Measurements from ENCODE around the gene ANXA6. TPM values are rescaled to one million over a fixed set of nuclear protein-coding genes. Genes with fewer than 3 reads are reported as not detected.

ANXA6 gene
- total and polyA plus RNA-seq, 2 of the 4 experiments (the other 2 are of a cell fraction): 355 to 610 TPM

DNA sequence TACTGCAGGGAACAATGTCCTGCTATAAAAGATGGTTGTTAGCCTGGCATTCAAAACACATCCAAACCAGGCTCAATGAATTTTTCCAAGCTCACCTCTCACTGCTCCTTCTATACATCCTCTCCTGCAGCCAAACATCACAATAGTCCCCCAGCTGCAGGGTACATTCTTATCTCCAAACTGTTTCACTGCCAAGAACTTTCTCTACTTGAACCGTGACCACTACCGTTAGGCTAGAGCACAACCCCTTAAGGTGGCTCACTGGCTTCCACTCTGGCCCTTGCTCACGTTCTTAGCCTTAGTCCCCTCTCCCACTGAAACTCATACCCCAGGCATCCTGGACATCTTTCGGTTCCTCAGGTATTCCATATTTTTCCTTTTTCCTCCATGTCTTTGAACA lies 29.0 kb upstream of the ANXA6 start:
- H2AK9ac ChIP-seq (replicated peaks; ENCODE audit: low read depth, low read length, poor library complexity): no peak overlapping the region
- no peak overlapping the region for H2BK15ac ChIP-seq (ENCODE audit: low read depth, low read length)
- H4K91ac ChIP-seq (ENCODE audit: insufficient read depth, low read depth, low read length): no peak overlapping the region
- H3K18ac ChIP-seq (ENCODE audit: low read depth, low read length): no peak overlapping the region
- ChIA-PET POLR2A (ENCODE audit: unreplicated experiment) (no interaction called here), CTCF (no interaction called here)
- peaks cover 2% of the 10 kb centered on the region; the same call in 1 of the 2 replicates for H3K4me1 ChIP-seq (ENCODE audit: control insufficient read depth, insufficient read depth, low read length)
- no peak overlapping the region for H3K27ac ChIP-seq (ENCODE audit: insufficient read depth, low read length)
- H3K9me3 ChIP-seq (ENCODE audit: control insufficient read depth, insufficient read depth, low read length): no peaks in the 10 kb centered on the region
- H2BK5ac ChIP-seq (ENCODE audit: low read depth, low read length, poor library complexity, severe bottlenecking): no peak overlapping the region
- peaks cover 4% of the 10 kb centered on the region for H3K27me3 ChIP-seq (ENCODE audit: control insufficient read depth, insufficient read depth, low read length)
- H3K14ac ChIP-seq (replicated peaks; ENCODE audit: low read depth, low read length): no peak overlapping the region
- 54% methylated on average over 4 of the region's 4 CpGs; no CpG with 5 or more reads in 1 of the 2 experiments for WGBS, 2 experiments (ENCODE audit: extremely low coverage in 2 of 2, insufficient read length in 1 of 2)
- H3K9ac ChIP-seq (ENCODE audit: low read depth, low read length): no peak overlapping the region
- intact Hi-C loops (cut with micrococcal nuclease): no loop called here
- no peak overlapping the region for H3K4me3 ChIP-seq (ENCODE audit: insufficient read depth, low read depth, low read length)
- no peak overlapping the region for H2BK120ac ChIP-seq (ENCODE audit: low read depth, low read length)
- H3K56ac ChIP-seq (ENCODE audit: extremely low read depth, insufficient read depth, low read length): no peak overlapping the region
- H3K9me1 ChIP-seq (ENCODE audit: insufficient read depth, low read length): no peaks in the 10 kb centered on the region
- H3K79me1 ChIP-seq (ENCODE audit: low read depth in 1 of 2, low read length in 2 of 2): no peaks in the 10 kb centered on the region
- no peak for DNase-seq
- H2BK20ac ChIP-seq (ENCODE audit: low read depth, low read length): no peak overlapping the region
- dilution Hi-C loops (cut with HindIII; ENCODE audit: low sequenced_read_pairs, unreplicated experiment): no loop called here
- TF ChIP-seq NFE2L2 (IDR thresholded peaks at IDR 0.05; ENCODE audit: low read depth, low read length): no peak
- TF ChIP-seq MAZ (IDR thresholded peaks at IDR 0.05; ENCODE audit: borderline replicate concordance, low read depth, low read length): no peak
- TF ChIP-seq, protein P1, sequence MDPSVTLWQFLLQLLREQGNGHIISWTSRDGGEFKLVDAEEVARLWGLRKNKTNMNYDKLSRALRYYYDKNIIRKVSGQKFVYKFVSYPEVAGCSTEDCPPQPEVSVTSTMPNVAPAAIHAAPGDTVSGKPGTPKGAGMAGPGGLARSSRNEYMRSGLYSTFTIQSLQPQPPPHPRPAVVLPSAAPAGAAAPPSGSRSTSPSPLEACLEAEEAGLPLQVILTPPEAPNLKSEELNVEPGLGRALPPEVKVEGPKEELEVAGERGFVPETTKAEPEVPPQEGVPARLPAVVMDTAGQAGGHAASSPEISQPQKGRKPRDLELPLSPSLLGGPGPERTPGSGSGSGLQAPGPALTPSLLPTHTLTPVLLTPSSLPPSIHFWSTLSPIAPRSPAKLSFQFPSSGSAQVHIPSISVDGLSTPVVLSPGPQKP (IDR thresholded peaks at IDR 0.05; ENCODE audit: borderline replicate concordance, low read depth, low read length): no peak
- TF ChIP-seq MXI1 (IDR thresholded peaks at IDR 0.05; ENCODE audit: borderline replicate concordance, low read depth, low read length): no peak
- no peak for TF ChIP-seq RCOR1 (IDR thresholded peaks at IDR 0.05; ENCODE audit: insufficient replicate concordance, low read length)
- TF ChIP-seq, protein P2, sequence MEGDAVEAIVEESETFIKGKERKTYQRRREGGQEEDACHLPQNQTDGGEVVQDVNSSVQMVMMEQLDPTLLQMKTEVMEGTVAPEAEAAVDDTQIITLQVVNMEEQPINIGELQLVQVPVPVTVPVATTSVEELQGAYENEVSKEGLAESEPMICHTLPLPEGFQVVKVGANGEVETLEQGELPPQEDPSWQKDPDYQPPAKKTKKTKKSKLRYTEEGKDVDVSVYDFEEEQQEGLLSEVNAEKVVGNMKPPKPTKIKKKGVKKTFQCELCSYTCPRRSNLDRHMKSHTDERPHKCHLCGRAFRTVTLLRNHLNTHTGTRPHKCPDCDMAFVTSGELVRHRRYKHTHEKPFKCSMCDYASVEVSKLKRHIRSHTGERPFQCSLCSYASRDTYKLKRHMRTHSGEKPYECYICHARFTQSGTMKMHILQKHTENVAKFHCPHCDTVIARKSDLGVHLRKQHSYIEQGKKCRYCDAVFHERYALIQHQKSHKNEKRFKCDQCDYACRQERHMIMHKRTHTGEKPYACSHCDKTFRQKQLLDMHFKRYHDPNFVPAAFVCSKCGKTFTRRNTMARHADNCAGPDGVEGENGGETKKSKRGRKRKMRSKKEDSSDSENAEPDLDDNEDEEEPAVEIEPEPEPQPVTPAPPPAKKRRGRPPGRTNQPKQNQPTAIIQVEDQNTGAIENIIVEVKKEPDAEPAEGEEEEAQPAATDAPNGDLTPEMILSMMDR (conservative IDR thresholded peaks at IDR 0.05; ENCODE audit: low read depth, low read length): no peak
- TF ChIP-seq FOS (IDR thresholded peaks at IDR 0.05; ENCODE audit: low read depth, low read length): no peak
- TF ChIP-seq, protein P3, sequence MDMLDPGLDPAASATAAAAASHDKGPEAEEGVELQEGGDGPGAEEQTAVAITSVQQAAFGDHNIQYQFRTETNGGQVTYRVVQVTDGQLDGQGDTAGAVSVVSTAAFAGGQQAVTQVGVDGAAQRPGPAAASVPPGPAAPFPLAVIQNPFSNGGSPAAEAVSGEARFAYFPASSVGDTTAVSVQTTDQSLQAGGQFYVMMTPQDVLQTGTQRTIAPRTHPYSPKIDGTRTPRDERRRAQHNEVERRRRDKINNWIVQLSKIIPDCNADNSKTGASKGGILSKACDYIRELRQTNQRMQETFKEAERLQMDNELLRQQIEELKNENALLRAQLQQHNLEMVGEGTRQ (IDR thresholded peaks at IDR 0.05; ENCODE audit: low read depth, low read length): no peak
- TF ChIP-seq RFX5 (IDR thresholded peaks at IDR 0.05; ENCODE audit: low read depth, low read length): no peak
- TF ChIP-seq SMC3 (IDR thresholded peaks at IDR 0.05; ENCODE audit: low read depth, low read length): no peak
- H3K36me3 ChIP-seq (ENCODE audit: control insufficient read depth, insufficient read depth, low read length): no peaks in the 10 kb centered on the region
- no peak overlapping the region for H3K4ac ChIP-seq (ENCODE audit: low read depth, low read length)
- no peak overlapping the region for H2AK5ac ChIP-seq (ENCODE audit: low read depth, low read length)
- no peak overlapping the region for H3K23ac ChIP-seq (ENCODE audit: low read depth, low read length)
- ATAC-seq (ENCODE audit: low read depth): no peak
- in situ Hi-C loops (cut with MboI; ENCODE audit: low sequenced_read_pairs): no loop called here
- H2AFZ ChIP-seq (replicated peaks; ENCODE audit: low read length, poor library complexity): no peak overlapping the region
- H3K4me2 ChIP-seq (ENCODE audit: low read depth, low read length): no peak overlapping the region
- H4K8ac ChIP-seq (ENCODE audit: low read depth in 2 of 2, low read length in 2 of 2): no peak overlapping the region
- H4K5ac ChIP-seq (ENCODE audit: low read depth, low read length): no peak overlapping the region
- H4K20me1 ChIP-seq (ENCODE audit: insufficient read depth, low read length): no peaks in the 10 kb centered on the region
- no TSS peak for BruUV-seq (replicated peaks)

All from IMR-90 (cell line).